Uterus (tissue), 2 donors: ENCODE data around the gene DNAH11.

Experiments
- POLR2A ChIP-seq, 2 donors: fragments of 450-650 bp; IDR thresholded peaks; one replicate each; pipeline ENCODE4 v1.6.1; 2016; ENCODE audit warnings: antibody characterized with exemption in 2 of 2, mild to moderate bottlenecking in 1 of 2, moderate library complexity in 1 of 2
- TF ChIP-seq, protein P1 (sequence below), 4 experiments: fragments of 200-600 bp in 2 of 4; fragments of 450-650 bp in 2 of 4; sonication (generic) in 2 of 4; IDR thresholded peaks; one replicate each; pipeline ENCODE4 v1.5.1; 2016 to 2019; ENCODE audit warnings: antibody characterized with exemption in 4 of 4, mild to moderate bottlenecking in 2 of 4, moderate library complexity in 1 of 4

DNA sequence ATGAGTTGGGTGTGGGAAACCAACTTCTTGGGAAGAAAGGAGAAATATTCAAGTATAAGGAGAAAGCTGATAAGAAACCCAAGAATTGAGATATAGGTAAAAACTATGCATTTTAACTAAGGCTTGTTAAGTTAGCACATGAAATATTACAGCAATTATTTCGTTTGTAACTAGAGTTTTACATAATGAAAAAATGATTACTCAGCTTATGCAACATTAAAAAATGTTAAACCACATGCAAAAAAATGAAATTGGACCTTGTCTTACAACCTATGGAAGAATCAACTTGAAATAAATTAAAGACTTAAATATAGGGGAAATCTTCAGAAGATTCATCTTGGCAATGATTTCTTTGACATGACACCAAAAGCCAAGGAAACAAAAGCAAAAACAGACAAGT lies 219.6 kb downstream of the DNAH11 start:
- TF ChIP-seq, protein P1, sequence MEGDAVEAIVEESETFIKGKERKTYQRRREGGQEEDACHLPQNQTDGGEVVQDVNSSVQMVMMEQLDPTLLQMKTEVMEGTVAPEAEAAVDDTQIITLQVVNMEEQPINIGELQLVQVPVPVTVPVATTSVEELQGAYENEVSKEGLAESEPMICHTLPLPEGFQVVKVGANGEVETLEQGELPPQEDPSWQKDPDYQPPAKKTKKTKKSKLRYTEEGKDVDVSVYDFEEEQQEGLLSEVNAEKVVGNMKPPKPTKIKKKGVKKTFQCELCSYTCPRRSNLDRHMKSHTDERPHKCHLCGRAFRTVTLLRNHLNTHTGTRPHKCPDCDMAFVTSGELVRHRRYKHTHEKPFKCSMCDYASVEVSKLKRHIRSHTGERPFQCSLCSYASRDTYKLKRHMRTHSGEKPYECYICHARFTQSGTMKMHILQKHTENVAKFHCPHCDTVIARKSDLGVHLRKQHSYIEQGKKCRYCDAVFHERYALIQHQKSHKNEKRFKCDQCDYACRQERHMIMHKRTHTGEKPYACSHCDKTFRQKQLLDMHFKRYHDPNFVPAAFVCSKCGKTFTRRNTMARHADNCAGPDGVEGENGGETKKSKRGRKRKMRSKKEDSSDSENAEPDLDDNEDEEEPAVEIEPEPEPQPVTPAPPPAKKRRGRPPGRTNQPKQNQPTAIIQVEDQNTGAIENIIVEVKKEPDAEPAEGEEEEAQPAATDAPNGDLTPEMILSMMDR (IDR thresholded peaks at IDR 0.05): no peak
- no peak for TF ChIP-seq POLR2A (IDR thresholded peaks at IDR 0.05)
